Stimulated activated CD4-positive, alpha-beta T cell treated with anti-CD3 and anti-CD28 coated beads, Interleukin-15, amount 100 ng/mL, for 24 hours (primary cell): ENCODE results near the gene WDR72.
"Not testable (repeated sequence)": the region's sequence is repeated elsewhere in the genome, so short reads cannot be mapped to it uniquely, and the experiment has no call there.

Experiments used
- DNase-seq: peaks from one replicate; pipeline ENCODE4 v3.0.0-alpha.2; 2020

The WDR72 gene

DNA sequence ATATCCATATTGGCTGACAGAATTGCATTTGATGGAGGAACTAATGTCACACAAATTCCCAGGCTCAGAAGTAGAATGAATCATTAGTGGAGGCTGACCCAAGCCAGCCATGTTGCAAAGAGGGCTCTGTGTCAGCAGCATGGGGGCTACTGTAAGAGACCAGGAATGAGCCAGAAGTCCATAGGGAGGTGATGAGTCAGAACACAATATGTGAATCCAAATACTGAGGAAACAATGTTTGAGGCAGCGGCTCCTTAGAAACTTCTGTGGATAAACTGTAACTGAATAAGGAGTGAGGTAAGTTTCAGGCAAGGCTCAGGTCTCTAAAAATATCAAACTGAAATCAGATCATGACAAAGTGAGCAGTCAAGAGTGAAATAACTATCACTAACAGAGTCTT, 170.7 kb downstream of the WDR72 start:
- no peak for DNase-seq

DNA sequence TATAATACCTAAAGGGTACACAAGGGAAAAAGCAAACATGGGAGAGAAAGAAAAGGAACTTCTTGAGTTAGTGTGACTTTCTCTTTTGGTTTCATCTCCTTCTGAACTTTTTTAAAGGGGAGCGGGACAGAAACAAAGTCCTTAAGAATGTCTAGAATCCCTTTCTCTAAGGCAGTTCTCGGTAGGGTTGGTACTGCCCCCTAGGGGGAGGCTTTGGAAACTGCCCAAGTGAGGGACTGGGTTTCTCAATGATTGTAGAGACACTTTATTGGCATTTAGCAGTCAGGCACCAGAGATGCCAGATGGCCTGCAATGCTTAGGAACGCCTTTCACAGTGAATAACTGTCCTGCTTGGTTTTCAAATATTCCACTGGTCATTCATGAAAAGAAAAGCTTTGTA, 172.7 kb downstream of the WDR72 start:
- peak; percentile 23 for DNase-seq

DNA sequence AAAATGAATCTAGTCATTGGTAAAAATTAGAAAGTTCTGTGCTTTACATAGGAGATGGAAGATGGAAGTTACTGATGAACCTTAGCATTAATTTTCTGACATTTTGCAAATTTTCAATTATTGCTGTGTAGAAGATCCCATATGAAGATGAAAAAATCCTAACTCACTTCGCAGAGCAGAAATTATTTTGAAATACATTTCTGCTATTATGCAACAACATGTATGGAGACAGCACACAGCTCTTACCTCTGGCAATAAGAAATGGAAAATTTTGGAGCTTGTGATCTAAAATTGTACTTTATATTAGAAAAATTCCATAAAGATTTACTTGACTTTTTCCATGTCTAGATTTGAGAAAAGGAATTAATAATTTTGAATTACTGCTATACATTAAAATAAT, 177.9 kb downstream of the WDR72 start:
- DNase-seq, result no peak

DNA sequence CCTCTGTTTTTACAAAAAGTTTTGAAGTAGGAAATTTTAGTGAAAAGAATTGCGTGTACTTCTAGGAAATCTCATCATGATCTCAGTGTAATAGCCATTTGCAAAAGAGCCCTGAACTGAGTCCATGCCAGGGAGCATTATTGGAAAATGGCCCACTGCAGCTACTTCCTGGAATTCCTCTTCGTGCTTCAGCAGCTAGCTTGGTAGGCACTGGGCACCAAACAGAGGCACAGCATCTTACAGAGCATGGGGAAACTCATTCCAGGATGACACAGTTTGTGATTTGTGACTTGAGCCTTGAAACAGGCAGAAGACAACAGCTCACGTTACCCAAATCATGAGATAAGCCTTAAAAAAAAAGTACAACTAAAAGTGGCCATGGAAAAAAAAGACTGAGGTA, 179.1 kb downstream of the WDR72 start:
- no peak for DNase-seq

DNA sequence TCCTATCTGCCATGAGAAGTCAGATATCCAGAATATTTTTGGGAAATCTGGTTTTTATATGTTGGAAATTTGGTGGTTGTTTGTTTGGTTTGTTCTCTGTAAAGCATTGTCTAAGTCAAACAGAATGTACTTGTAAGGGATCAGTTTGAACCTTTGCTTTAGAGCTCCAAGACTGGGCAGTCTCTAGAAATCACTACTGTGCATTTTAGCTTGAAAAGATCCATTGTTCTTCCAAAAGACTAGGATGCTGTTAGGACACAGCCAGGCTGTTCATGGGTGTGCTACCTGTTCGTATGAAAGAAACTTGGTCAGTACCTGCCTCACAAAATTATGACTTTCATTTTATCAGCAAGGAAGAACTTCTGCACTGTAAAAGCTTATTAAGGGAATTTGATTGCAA, 182.6 kb downstream of the WDR72 start:
- DNase-seq, result no peak

DNA sequence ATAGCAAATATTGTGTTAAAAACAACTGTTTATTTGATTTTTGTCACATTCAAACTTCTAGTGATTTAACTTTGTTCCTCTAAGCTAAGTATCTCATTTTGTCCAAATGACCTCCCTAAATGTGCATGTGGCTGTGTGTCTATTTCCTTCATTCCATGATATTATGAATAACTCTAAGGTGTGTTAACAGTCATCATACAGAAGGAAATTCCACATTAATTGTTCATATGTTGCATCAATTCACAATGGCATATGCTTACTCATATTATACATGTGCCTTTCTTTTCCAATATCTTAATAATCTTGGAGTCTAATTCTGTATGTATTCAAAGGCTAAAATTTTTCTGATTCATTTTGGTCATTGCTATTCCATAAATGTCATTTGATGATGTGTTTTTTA, 186.4 kb downstream of the WDR72 start:
- no peak for DNase-seq

DNA sequence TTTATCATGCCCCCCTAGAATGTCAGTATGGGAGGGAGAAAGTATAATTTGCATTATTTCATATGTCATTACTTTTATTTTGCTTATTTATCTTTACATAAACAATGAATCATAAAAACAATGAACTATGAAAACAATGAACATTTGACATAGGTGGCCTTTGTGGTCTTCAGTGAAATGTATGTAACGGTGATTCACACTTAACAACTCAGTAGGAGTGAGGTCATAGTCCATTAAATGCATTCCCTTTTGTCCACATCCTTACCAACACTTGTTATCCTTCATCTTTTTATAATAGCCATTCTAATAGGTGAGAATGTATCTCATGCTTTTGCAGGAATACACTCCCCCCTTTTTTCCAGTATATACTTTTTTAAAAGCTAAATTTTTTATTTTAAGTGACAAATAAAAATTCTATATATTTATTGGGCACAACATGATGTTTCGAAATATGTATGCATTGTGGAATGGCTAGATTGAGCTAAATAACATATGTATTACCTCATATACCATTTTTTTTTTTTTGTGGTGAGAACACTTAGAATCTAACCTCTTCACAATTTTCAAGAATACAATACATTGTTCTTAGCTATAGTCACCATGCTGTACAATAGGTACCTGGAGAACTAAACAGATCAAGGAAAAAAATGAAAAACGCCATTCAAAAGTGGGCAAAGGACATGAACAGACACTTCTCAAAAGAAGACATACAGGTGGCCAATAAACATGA, 189.5 kb downstream of the WDR72 start:
- DNase-seq, result no peak

DNA sequence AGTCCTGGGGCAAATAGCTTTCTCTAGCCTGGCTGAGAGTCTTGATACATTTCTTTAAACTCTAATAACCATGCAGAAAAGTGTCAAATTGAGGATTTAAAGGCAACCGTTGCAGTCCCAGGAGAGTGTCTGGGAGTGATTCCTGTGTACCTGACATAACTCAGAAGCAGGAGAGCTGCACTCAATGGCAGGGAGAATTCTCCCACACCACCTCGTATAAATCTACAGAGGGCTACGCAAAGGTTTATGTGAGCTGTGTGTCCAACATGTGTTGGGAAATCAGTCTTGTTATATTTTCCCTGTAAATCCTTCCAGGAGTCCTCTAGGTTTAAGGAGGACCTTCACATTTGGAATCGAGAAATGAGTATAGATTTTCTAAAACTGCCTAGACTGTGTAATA, 192.6 kb downstream of the WDR72 start:
- no peak for DNase-seq

DNA sequence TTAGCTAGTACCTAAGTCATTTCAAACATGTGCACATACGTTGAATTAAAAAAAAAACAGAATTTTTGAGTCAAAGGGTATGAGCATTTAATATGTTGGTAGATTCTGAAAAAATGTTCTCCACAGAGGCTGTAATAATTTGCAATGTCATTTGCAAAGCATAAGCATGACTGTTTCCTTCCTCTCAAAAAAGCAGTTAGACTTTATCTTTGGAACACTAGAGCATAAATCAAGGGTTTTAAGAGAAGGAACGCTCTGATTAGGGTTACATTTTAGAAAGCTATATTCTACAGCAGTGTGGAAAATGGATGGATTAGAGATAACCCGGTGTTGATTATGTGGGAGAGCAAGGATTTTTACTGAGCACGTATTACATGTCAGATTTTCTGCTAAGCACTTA, 193.7 kb downstream of the WDR72 start:
- no peak for DNase-seq

DNA sequence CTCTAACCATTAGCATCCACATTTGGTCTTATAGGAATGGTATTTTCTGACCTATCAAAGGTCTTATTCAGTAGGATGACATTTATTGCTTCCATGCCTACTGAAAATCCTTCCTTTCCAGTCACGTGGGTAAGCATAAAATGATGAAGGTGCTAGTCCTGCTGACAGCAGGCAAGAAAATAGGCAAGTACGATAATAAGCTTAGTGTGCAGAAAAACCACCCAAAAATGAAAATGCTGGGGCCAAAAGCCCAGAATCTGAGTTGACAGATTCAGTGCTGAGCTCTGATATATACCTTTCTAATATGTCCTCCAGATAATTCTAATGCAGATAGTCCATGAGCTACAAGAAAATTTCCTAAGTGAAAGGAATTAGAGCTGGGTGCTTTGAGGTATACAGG, 194.8 kb downstream of the WDR72 start:
- no peak for DNase-seq

DNA sequence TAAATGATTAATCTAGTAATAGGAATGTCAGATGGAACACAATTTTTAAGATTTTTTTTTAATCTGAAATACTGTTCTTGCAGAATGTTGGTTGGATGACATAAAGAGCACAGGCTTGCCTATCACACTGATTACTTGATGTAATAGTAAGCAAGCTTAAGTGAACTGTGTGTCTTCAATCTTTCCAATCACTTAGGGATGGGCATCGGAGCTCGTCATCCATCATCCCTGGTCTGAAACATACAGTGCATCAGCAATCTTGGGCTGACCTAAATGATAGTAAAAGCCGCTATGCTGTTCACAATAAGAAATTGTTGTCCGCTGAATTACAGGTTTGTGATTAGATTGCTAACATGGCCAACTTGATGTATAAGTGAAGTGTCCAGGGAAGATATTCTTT, 195.8 kb downstream of the WDR72 start:
- DNase-seq, result no peak

DNA sequence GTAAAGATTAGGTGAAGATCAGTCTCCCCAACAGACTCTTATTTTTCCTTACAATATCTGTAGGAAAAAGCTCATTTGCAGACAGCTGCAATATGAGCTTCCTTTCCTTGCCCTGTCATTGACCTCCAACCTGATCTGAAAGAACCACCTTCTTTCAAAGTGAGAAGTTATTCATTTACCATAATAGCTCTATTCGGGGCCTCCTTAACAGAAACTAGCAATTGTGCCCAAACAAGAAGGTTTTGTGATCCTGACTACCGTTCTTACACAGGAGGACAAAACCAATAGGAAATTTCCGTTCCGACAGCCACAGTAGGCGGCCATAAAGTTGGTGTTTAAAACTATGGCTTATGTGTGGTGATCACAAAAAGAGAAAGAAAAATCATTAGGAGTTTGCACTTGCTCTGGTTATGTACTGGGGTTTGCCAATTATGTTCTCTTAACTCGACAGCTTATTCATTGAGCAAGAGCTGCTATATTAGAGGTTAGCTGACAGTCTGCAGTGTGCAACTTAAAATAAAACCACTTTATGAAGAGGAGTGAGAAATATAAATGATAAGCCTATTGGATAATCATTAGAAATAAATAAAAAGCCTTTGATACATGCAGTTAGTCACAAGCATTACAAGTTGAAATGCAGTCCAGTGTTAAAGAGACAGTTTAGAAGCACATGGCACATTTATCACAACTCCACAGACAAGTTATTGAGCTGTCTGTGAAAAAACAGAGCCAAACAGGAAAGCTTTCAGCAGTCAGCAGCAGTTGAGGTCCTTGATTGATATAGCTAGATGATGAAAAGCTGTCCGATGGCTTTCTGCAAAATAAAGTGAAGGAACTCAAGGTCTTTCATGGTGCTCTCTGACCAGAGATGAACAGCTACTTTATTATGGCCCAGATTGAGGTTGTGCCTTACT, 199.8 kb downstream of the WDR72 start:
- no peak for DNase-seq

DNA sequence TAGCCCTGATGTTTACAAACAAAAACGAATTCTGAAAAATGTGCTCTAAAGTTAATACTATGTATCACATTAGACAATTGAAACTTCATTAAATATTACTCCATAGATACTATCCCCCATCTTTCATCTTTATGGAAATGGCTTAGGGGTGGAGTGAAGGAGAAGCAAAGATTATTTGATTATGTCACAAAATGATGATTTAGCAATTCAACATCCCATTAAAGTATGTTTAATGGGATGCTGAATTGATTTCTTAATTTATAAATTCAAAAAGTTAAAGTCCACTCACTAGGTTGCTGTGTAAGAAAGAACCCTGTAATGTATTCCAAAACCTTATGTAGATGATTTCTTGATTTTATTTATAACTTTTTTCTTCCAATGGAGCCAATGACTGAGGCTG, 201.1 kb downstream of the WDR72 start:
- DNase-seq, result no peak

DNA sequence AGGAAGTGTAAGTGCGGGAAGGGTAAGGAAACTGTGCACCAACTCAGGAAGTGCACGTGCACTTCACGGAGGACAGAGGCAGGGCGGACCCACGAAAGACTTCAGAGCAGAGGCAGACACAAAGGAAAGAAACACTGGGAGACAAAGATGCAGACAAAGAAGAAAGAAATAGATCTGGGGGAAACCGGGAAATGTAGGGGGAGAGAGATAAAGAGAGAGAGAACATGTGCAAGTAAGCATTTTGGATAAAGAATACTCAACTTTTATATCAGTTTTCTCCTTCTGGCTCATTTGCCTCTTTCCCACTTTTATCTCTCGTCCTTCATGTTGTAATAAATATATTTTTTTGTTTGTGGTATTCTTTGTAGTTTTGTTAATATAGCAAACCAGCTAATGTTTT, 204.2 kb downstream of the WDR72 start:
- no peak for DNase-seq

DNA sequence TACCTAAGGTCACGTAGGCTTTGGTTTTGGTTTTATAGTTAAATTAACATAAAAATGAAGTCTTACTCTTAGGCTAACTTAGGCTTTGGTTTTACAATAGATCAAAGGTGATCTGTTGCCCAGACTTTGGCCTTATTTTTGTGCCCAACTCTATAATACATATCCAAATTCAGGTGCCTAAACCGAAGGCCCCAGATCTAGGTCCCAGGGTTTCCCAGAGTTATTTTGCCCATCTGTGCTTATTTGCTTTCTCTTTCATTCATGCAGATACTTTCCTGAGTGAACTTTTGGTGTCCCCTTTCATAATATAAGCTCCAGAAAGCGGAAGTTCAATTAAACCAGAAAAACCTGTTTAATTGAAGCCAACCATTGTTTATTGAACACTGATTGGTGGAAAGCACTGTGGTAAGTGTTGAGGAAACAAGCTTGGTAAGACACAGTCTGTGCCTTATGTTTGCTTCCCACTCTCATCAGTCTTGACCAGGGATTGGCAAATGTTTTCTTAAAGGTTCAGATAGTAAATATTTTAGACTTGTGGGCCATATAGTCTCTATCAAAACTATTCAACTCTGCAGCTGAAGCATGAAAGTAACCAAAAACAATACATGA, 209.7 kb downstream of the WDR72 start:
- DNase-seq, result no peak

DNA sequence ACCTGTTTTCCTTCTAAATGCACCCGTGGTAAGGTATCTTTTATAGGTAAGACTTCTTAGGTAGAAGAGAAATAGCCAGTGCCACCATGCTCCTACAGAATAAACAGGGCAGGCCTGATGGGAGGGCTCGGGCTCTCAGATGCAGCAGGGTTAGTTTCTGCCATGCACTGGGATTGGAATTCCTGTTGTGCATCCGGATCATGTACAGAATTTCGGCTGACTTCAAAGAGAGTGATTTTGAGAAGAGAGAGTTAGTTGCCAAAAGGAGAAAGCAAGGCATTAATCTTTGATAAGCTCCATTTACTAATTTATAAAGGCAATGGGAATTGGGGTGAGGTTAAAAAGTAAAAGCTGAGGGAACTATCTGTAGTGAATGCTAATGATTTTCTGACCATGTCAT, 211.2 kb downstream of the WDR72 start:
- DNase-seq, result no peak

DNA sequence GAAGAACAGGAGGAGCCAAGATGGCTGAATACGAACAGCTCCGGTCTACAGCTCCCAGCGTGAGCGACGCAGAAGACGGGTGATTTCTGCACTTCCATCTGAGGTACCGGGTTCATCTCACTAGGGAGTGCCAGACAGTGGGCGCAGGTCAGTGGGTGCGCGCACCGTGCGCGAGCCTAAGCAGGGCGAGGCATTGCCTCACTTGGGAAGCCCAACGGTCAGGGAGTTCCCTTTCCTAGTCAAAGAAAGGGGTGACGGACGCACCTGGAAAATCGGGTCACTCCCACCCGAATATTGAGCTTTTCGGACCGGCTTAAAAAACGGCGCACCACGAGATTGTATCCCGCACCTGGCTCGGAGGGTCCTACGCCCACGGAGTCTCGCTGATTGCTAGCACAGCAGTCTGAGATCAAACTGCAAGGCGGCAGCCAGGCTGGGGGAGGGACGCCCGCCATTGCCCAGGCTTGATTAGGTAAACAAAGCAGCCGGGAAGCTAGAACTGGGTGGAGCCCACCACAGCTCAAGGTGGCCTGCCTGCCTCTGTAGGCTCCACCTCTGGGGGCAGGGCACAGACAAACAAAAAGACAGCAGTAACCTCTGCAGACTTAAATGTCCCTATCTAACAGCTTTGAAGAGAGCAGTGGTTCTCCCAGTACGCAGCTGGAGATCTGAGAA, 218.7 kb downstream of the WDR72 start:
- not testable (repeated sequence) for DNase-seq

DNA sequence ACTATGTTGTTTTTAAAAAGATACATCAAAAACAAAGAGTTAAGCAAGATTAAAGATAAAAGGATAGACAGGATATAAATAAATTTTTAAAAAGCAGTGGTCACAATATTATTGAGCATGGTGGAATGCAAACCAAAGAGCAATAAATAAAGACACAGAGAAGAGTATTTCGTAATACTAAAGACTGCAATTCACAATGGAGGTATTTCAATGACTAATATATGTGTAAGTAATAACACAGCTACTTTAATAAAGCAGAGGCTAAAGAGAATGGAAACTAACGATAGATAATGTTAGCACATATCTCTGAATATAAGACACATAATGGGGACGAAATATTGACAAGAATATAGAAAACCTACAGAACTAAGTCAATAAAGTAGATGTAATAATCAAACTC, 219.6 kb downstream of the WDR72 start:
- DNase-seq, result no peak

DNA sequence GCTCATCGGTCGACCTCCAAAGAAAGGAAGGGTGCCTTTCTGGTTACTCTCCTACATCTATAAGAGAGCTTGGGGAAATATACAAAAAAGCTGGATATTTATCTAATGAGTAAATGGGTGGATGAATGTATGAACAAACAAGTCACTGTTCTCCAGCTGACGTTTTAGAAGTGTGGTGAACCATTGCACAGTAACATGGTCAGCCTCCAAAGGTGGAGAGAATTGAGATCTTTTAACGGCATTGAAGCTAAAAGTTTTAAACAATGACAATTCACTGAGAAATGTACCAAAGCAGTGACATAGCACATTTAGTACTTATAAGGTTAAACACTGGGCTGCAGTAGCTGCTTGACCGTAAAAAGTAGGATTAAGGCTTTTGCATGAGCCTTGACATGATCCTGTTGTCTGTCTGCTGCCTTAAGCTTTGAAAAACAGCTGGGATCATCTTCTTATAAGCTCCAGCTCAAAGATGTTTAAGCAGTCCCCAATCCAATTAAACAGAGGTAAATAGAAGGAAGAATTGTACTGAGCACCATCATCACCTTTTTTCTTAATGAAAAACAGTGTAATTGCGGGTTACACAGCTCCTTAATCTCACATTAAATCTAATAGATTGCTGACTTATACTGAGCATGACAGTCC, 222.9 kb downstream of the WDR72 start:
- DNase-seq, result no peak

DNA sequence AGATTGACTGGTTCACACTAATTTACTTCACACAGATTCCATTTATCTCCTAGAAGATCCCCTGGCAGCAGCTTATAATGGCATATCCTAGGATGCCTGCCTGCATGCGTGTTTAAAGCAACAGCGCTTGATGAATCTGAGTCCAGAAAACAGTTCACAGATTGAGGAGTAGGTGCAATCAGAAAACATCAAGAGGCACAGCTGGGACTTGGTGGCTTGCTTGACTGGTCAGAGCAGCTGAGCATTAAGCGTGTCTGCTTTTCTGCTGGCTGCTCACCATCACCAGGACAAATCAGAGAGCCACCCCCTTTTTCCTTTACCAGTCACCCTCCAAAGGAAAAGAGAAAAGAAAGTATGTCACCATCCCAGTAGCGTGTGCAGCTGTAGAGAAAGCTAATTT, 223.6 kb downstream of the WDR72 start:
- no peak for DNase-seq

DNA sequence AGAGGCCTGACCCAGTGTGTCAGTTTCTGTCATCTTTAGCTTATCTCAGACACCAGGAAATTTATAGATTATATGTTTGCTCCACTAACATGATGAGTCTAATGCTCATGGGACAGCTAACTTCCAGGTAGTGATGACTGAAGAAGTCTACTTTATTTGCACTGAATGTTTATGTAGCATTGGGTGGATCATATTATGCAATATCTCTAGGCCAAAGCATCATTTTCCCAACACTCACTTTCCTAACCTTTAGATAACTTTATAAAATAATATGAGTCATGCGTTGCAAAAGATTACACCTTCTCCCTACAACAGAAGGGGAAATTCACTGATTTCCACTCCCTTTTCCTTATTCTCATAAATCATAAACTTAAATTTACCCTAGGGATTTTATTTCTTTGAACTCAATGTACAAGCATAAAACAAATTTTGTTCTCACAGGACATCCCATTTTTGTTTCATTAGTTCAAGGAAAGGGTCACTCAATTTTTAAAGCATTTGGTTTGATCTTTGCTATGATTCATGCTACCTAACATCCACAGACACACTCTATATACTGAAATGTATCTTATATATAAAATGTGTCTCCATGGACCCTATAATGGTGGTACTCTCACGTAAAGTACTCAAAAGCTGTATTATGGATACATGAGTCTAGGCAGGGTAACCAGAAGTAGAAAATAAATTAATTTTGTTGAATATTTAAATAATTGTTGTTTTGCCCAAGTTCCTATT, 225.2 kb downstream of the WDR72 start:
- DNase-seq, result no peak

DNA sequence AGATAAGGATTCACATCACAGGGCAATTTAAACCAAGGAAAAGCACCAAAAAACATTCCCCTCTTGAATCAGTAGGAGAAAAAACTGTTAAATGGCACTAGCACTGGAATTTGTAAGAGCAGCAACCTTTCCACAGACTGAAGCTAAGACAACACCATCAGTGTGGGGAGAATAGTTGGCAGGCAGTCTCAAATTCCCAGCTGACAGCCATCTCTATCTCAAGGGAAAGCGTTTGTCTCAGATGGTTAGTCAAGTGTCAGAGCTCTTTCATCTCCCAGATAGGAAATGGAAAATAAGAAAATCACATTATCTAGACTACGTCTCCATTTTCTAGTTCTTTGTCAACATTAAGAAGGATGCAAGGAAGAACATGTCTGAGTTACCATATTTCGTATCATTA, 228.7 kb downstream of the WDR72 start:
- DNase-seq, result no peak
